Peyer's patch (tissue), 4 donors: ENCODE data around the gene TSLP. TPM values are rescaled to one million over a fixed set of nuclear protein-coding genes. Genes with fewer than 3 reads are reported as not detected.
A peak's percentile ranks its signal among the peaks of the same experiment; 100 is the strongest.

Experiments
- DNase-seq, 3 donors: peaks; one replicate each; pipeline ENCODE4 v3.0.0-alpha.2; 2017 to 2019
- H3K27ac ChIP-seq, 4 donors: fragments of 200-600 bp; sonication (generic); one replicate each; pipeline ENCODE4 v1.5.1; 2016 to 2019
- H3K27me3 ChIP-seq, 2 donors: fragments of 200-600 bp; sonication (generic); one replicate each; pipeline ENCODE4 v1.5.1; 2019
- H3K36me3 ChIP-seq, 3 donors: fragments of 200-600 bp; sonication (generic); one replicate each; pipeline ENCODE4 v1.5.1; 2016 to 2019
- H3K4me1 ChIP-seq, 4 donors: fragments of 200-600 bp; sonication (generic); one replicate each; pipeline ENCODE4 v1.5.1; 2016 to 2019
- H3K4me3 ChIP-seq, 4 donors: fragments of 200-600 bp; sonication (generic); 1 replicate in 3 of 4; 2 replicates in 1 of 4; pipeline ENCODE4 v1.5.1; 2016 to 2019; ENCODE audit warnings: mild to moderate bottlenecking in 1 of 4
- H3K9me3 ChIP-seq, 4 donors: fragments of 200-600 bp; sonication (generic); one replicate each; pipeline ENCODE4 v1.5.1; 2016 to 2019; ENCODE audit warnings: mild to moderate bottlenecking in 1 of 4
- POLR2A ChIP-seq, 2 donors: fragments of 450-650 bp; IDR thresholded peaks; one replicate each; pipeline ENCODE4 v1.5.1; 2017; ENCODE audit warnings: antibody characterized with exemption in 2 of 2, mild to moderate bottlenecking in 2 of 2, moderate library complexity in 2 of 2
- total RNA-seq, 4 donors: library from RNA; depleted of rRNA; stranded (reverse); fragments of >200 nt; gene quantifications; one replicate each; pipeline ENCODE4 v1.1.0, GENCODE V29; 2016
- TF ChIP-seq, protein P1 (sequence below), 6 experiments: fragments of 450-650 bp in 4 of 6; fragments of 200-600 bp in 2 of 6; sonication (generic) in 1 of 6; IDR thresholded peaks; one replicate each; pipeline ENCODE4 v1.5.1; 2017 to 2019; ENCODE audit warnings: antibody characterized with exemption in 6 of 6, mild to moderate bottlenecking in 3 of 6, moderate library complexity in 1 of 6

The TSLP gene
- total RNA-seq, 4 donors from 2014 or later = 0.35 to 0.40 TPM; not detected in 2

DNA sequence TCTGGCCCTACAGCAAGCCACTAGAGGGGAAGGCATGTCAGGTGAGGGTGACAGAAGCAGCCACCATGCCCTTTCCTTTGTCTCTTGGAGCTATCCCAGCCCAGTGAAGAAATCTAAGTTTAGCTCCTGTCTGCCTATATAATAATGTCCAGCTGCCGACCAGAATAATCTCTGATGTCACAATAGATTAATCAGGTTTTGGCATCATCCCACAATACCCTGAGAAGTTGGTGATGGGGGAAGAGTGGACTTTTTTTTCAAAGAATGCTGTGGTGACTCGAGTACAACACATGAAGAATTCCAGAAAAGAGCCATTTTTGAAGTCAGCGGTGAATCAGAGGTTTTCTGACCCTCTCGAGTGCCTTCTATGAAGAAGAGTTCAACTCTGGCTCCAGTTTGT lies 1.7 kb upstream of the TSLP start:
- H3K36me3 ChIP-seq = no peaks in the 10 kb centered on the region
- H3K4me3 ChIP-seq = no peak overlapping the region
- H3K27me3 ChIP-seq = no peaks in the 10 kb centered on the region
- TF ChIP-seq POLR2A (IDR thresholded peaks at IDR 0.05) = no peak
- TF ChIP-seq, protein P1, sequence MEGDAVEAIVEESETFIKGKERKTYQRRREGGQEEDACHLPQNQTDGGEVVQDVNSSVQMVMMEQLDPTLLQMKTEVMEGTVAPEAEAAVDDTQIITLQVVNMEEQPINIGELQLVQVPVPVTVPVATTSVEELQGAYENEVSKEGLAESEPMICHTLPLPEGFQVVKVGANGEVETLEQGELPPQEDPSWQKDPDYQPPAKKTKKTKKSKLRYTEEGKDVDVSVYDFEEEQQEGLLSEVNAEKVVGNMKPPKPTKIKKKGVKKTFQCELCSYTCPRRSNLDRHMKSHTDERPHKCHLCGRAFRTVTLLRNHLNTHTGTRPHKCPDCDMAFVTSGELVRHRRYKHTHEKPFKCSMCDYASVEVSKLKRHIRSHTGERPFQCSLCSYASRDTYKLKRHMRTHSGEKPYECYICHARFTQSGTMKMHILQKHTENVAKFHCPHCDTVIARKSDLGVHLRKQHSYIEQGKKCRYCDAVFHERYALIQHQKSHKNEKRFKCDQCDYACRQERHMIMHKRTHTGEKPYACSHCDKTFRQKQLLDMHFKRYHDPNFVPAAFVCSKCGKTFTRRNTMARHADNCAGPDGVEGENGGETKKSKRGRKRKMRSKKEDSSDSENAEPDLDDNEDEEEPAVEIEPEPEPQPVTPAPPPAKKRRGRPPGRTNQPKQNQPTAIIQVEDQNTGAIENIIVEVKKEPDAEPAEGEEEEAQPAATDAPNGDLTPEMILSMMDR (IDR thresholded peaks at IDR 0.05) = no peak
- H3K9me3 ChIP-seq = no peaks in the 10 kb centered on the region
- peaks cover 0 to 7% (median 2%) of the 10 kb centered on the region in 4 donors for H3K4me1 ChIP-seq
- no peak for DNase-seq
- H3K27ac ChIP-seq = no peak overlapping the region

DNA sequence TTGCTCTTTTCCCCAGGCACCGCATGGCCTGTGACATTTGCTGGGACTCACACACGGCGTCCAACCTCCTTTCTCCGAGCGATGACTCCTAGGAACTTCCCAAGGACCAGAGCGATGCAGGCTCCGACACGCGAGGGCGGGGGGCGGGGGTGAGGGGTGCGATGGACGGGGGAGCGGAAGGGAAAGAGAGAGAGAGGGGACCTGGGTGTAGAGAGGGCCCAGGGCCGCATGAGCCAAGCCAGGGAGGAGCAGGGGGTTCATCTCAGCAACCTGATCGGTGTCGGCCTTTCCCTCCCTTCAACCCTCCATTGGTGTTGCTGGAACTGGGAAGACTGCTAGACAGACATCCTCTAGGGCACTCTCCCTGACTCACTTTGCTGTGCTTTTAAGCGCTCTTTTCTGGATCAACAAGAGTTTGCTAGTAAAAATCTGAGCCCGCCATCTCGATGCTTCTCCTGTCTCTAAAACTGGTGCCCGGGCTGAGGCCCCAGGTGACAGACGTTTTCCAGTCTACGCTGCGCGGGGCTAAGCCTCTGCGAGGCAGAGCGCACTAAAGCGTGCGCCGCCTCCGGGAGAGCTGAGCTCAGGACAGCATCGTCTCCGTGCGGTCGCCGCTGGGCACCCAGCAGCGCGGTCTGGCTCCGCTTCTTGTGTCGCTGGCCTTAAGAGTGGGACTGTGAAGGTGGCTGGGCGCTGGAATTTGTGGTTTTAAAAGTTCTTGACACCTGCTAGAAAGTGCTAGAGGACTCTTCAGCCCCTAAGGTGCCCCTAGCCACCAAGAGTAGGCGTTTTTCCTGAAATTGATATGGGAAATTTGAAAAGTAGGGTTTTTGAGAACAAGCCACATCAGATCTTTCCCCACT lies 1.0 kb upstream of the TSLP start:
- no peaks in the 10 kb centered on the region for H3K27me3 ChIP-seq
- H3K36me3 ChIP-seq = no peaks in the 10 kb centered on the region
- no peak overlapping the region for H3K27ac ChIP-seq
- no peak overlapping the region for H3K4me3 ChIP-seq
- no peak for TF ChIP-seq POLR2A (IDR thresholded peaks at IDR 0.05)
- TF ChIP-seq, protein P1 (IDR thresholded peaks at IDR 0.05) = no peak
- H3K9me3 ChIP-seq = no peaks in the 10 kb centered on the region
- DNase-seq = peak in 1 of 3 donors; percentile 53
- peaks cover 0 to 7% (median 2%) of the 10 kb centered on the region in 4 donors for H3K4me1 ChIP-seq

DNA sequence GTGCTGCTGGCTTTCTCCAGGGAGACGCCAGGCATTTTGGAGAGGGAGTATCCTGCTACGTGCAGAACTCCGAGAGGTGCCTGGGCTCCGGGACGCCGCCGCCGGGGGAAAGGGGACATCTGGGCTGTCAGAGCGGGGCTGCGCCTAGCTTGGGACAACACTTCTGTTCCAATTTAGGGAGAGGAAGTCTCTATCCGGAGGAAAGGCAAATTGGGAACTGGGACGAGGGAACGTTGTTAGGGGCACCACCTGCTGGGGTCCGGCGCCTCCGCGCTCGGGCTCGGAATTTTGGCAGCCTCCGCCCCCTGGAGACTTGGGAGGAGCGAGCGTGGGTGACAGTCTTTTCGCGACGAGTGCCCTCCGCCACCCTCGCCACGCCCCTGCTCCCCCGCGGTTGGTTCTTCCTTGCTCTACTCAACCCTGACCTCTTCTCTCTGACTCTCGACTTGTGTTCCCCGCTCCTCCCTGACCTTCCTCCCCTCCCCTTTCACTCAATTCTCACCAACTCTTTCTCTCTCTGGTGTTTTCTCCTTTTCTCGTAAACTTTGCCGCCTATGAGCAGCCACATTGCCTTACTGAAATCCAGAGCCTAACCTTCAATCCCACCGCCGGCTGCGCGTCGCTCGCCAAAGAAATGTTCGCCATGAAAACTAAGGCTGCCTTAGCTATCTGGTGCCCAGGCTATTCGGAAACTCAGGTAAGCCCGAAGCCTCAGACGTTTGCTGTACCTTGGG lies 1.6 kb downstream of the TSLP start:
- TF ChIP-seq, protein P1 (IDR thresholded peaks at IDR 0.05) = no peak
- TF ChIP-seq POLR2A (IDR thresholded peaks at IDR 0.05) = no peak
- Histone ChIP-seq H3K27me3 (no peaks in the 10 kb centered on the region), H3K9me3 (no peaks in the 10 kb centered on the region), H3K36me3 (no peaks in the 10 kb centered on the region), H3K27ac (no peak overlapping the region), H3K4me3 (peak overlapping the region; percentile 34 to 60 (median 52)), H3K4me1 (peaks cover 0 to 7% (median 2%) of the 10 kb centered on the region in 4 donors)
- DNase-seq = peak; percentile 24 to 68 (median 66)

DNA sequence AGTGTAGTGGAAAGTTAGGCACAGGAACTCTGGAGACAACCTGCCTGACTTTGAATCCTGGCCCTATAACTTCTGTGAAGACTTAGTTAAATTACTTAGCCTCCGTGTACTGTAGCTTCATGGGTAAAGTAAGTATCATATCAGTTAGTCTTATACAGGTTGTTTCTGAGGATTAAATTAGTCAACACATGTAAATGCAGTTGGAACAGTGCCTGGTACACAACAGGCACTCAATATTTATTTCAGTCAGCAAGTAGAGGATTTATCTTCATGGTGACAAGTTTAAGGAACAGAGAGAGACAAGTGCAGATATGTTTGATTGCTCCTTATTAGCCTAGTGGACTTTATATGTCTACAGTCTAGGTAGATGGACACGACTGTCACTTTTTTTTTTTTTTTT lies 2.7 kb downstream of the TSLP start:
- Histone ChIP-seq H3K27me3 (no peaks in the 10 kb centered on the region), H3K4me3 (peak overlapping the region in 1 of 4 donors; percentile 56), H3K36me3 (no peaks in the 10 kb centered on the region), H3K9me3 (no peaks in the 10 kb centered on the region), H3K27ac (no peak overlapping the region), H3K4me1 (peaks cover 0 to 7% (median 2%) of the 10 kb centered on the region in 4 donors)
- TF ChIP-seq POLR2A (IDR thresholded peaks at IDR 0.05) = no peak
- TF ChIP-seq, protein P1 (IDR thresholded peaks at IDR 0.05) = no peak
- no peak for DNase-seq

DNA sequence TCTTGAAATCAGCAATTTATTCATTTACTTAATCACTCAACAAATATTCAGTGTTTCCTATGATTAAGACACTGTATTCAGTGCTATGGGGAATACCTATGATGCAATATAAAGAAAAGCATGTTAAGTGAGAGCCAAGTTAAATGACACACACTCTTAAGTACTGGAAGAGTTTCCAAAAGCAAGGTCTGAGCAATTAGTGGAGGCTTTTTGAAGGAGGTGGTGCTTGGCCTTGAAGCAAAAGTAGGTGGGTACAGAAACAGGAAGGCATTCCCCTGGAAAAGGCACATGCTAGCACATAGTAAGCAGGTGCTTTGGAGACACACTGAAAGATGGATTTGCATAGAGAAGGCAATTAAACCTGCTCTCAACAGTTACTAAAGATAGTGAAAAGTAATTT lies 4.0 kb downstream of the TSLP start:
- Histone ChIP-seq H3K27me3 (no peaks in the 10 kb centered on the region), H3K9me3 (no peaks in the 10 kb centered on the region), H3K36me3 (no peaks in the 10 kb centered on the region), H3K4me3 (no peak overlapping the region), H3K27ac (no peak overlapping the region), H3K4me1 (peaks cover 0 to 7% (median 2%) of the 10 kb centered on the region in 4 donors)
- DNase-seq = no peak
- no peak for TF ChIP-seq POLR2A (IDR thresholded peaks at IDR 0.05)
- TF ChIP-seq, protein P1 (IDR thresholded peaks at IDR 0.05) = no peak
